ENCODE results near the gene SLC25A51. TPM values are rescaled to one million over a fixed set of nuclear protein-coding genes. Genes with fewer than 3 reads are reported as not detected.
"Not testable (repeated sequence)": the region's sequence is repeated elsewhere in the genome, so short reads cannot be mapped to it uniquely, and the experiment has no call there.

The SLC25A51 gene
- total RNA-seq, 1 experiment from 2014 or later: 9.3 TPM

DNA sequence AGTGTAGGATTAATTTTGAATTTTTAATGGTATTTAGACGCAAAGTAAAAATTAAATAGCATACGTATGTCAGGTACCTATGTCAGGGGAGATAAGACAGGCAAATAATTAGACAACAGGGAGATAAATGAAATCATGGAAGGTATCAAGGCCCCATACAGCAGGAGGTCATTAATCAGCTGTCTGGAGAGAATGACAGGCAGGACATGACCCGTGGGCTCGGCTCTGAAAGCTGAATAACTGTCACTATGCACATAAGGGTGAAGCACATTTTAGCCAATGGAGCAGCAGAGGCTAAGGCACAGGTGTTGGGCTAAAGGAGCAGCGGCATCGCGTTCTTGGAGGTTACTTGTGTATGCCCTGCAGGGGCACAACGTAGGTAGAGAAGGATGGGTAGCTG, 11.9 kb downstream of the SLC25A51 start:
- intact Hi-C loops (cut with micrococcal nuclease; ENCODE audit: unreplicated experiment): no loop called here
- Mint-ChIP-seq H3K27ac (ENCODE audit: unreplicated experiment) (no peak overlapping the region), H3K27me3 (ENCODE audit: unreplicated experiment) (no peaks in the 10 kb centered on the region), H3K36me3 (ENCODE audit: insufficient read depth, unreplicated experiment) (peaks cover 9% of the 10 kb centered on the region), H3K9me3 (ENCODE audit: low read depth, unreplicated experiment) (no peaks in the 10 kb centered on the region), H3K4me1 (ENCODE audit: low read depth, unreplicated experiment) (no peaks in the 10 kb centered on the region), H3K4me3 (ENCODE audit: low read depth, unreplicated experiment) (no peak overlapping the region)
- DNase-seq: no peak
- TF ChIP-seq, protein P1, sequence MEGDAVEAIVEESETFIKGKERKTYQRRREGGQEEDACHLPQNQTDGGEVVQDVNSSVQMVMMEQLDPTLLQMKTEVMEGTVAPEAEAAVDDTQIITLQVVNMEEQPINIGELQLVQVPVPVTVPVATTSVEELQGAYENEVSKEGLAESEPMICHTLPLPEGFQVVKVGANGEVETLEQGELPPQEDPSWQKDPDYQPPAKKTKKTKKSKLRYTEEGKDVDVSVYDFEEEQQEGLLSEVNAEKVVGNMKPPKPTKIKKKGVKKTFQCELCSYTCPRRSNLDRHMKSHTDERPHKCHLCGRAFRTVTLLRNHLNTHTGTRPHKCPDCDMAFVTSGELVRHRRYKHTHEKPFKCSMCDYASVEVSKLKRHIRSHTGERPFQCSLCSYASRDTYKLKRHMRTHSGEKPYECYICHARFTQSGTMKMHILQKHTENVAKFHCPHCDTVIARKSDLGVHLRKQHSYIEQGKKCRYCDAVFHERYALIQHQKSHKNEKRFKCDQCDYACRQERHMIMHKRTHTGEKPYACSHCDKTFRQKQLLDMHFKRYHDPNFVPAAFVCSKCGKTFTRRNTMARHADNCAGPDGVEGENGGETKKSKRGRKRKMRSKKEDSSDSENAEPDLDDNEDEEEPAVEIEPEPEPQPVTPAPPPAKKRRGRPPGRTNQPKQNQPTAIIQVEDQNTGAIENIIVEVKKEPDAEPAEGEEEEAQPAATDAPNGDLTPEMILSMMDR (IDR thresholded peaks at IDR 0.05; ENCODE audit: unreplicated experiment): no peak
- BruUV-seq (replicated peaks): no TSS peak
- CTCF ChIA-PET: no interaction called here

DNA sequence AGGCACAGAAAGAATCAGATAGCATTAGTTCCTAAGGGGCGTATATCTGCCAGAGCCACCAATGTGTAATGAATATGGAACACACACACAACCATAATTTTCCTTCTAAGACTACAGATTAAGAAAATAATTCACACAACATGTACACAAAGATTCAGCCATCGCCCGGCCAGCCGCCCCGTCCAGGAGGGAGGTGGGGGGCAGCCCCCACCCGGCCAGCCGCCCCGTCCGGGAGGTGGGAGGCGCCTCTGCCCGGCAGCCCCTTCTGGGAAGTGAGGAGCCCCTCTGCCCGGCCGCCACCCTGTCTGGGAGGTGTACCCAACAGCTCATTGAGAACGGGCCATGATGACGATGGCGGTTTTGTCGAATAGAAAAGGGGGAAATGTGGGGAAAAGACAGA, 12.9 kb downstream of the SLC25A51 start:
- BruUV-seq (replicated peaks); H3K4me1 Mint-ChIP-seq (ENCODE audit: low read depth, unreplicated experiment); H3K27ac Mint-ChIP-seq (ENCODE audit: unreplicated experiment); intact Hi-C loops (cut with micrococcal nuclease; ENCODE audit: unreplicated experiment); H3K4me3 Mint-ChIP-seq (ENCODE audit: low read depth, unreplicated experiment); H3K27me3 Mint-ChIP-seq (ENCODE audit: unreplicated experiment); DNase-seq; H3K36me3 Mint-ChIP-seq (ENCODE audit: insufficient read depth, unreplicated experiment); H3K9me3 Mint-ChIP-seq (ENCODE audit: low read depth, unreplicated experiment); CTCF ChIA-PET: not testable (repeated sequence)

DNA sequence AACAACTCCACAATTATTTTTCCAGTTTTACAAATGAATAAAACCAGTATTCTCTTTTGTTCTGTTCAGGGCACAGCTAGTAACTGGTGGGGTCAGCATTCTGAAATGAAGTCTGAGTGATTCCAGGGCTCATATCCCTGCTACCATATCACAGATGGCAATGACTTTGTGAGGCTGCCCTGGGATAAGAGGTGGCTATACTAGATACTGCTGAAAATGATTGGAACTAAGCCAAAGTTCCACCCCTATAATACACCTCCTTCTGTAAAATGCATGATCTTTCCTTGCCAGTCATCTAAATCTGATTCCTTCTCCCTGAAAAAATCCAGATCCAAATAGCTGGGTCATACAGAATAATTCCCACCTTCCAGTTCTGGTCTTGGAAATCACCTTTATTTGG, 14.4 kb downstream of the SLC25A51 start:
- TF ChIP-seq, protein P1 (IDR thresholded peaks at IDR 0.05; ENCODE audit: unreplicated experiment): no peak
- BruUV-seq (replicated peaks): no TSS peak
- peaks cover 2% of the 10 kb centered on the region for H3K36me3 Mint-ChIP-seq (ENCODE audit: insufficient read depth, unreplicated experiment)
- no peak for DNase-seq
- CTCF ChIA-PET: no interaction called here
- H3K4me1 Mint-ChIP-seq (ENCODE audit: low read depth, unreplicated experiment): no peaks in the 10 kb centered on the region
- H3K4me3 Mint-ChIP-seq (ENCODE audit: low read depth, unreplicated experiment): no peak overlapping the region
- intact Hi-C loops (cut with micrococcal nuclease; ENCODE audit: unreplicated experiment): no loop called here
- H3K27ac Mint-ChIP-seq (ENCODE audit: unreplicated experiment): no peak overlapping the region
- H3K27me3 Mint-ChIP-seq (ENCODE audit: unreplicated experiment): no peaks in the 10 kb centered on the region
- H3K9me3 Mint-ChIP-seq (ENCODE audit: low read depth, unreplicated experiment): no peaks in the 10 kb centered on the region

DNA sequence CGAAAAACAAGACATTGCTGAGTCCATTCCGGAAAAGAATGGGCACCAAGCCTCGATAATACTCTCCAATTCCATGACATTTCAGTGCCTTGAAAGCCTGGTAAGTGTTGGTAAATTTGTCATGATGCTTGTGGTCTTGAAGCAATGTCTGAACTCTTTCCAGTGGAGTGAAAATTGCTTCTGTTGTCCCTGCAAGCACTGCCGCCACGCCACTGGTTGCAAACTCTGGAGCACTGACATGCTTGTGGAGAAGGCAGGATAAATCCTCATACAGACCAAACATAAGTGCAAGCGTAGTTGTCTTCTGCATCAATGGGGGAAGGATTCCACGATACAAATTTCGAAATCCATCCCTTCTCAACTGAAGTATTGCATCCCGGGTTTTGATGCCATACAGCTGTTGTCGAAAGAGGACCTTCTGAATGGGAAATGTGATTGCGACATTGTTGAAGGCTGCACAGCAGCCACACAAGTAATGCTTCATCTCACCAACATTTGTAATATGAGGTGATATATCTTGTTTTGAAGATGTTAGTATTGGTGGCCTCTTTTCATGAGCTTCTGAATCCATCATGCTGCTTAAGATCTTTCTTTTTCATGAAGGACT, 15.8 kb downstream of the SLC25A51 start:
- H3K36me3 Mint-ChIP-seq (ENCODE audit: insufficient read depth, unreplicated experiment); H3K27ac Mint-ChIP-seq (ENCODE audit: unreplicated experiment); BruUV-seq (replicated peaks); CTCF ChIA-PET; H3K4me1 Mint-ChIP-seq (ENCODE audit: low read depth, unreplicated experiment); H3K9me3 Mint-ChIP-seq (ENCODE audit: low read depth, unreplicated experiment); H3K27me3 Mint-ChIP-seq (ENCODE audit: unreplicated experiment); H3K4me3 Mint-ChIP-seq (ENCODE audit: low read depth, unreplicated experiment); intact Hi-C loops (cut with micrococcal nuclease; ENCODE audit: unreplicated experiment); DNase-seq: not testable (repeated sequence)

DNA sequence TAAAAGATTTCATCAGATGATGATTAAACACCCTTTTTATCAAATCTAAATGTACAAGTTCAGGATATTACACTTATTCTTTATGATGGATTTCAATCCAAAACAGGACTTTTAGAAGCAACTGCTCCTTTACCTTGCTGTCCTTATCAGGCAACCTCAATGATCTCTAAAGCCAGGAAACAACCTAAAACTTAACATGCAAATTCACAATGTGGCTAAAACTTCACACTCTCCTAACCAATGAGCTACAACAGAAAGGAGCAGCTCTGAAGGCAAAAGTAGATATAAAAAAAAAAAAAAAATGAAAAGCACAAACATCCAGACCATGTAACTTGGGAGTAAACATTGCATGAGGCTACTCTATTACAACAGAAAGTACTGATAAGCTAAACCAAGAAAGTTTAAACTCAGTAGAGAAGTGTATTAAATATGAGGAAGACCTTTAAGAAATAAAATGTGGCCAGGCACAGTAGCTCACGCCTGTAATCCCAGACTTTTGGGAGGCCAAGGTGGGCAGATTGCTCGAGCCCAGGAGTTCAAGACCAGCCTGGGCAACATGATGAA, 22.9 kb downstream of the SLC25A51 start:
- intact Hi-C loops (cut with micrococcal nuclease; ENCODE audit: unreplicated experiment): no loop called here
- Mint-ChIP-seq H3K36me3 (ENCODE audit: insufficient read depth, unreplicated experiment) (peaks cover 8% of the 10 kb centered on the region), H3K9me3 (ENCODE audit: low read depth, unreplicated experiment) (no peaks in the 10 kb centered on the region), H3K27me3 (ENCODE audit: unreplicated experiment) (no peaks in the 10 kb centered on the region), H3K4me3 (ENCODE audit: low read depth, unreplicated experiment) (no peak overlapping the region), H3K4me1 (ENCODE audit: low read depth, unreplicated experiment) (no peaks in the 10 kb centered on the region), H3K27ac (ENCODE audit: unreplicated experiment) (no peak overlapping the region)
- no TSS peak for BruUV-seq (replicated peaks)
- no peak for DNase-seq
- CTCF ChIA-PET: no interaction called here
- TF ChIP-seq, protein P1 (IDR thresholded peaks at IDR 0.05; ENCODE audit: unreplicated experiment): no peak
